ENCODE data around the gene HAUS8. TPM values are rescaled to one million over a fixed set of nuclear protein-coding genes. Genes with fewer than 3 reads are reported as not detected.

HAUS8 gene
- total and polyA plus RNA-seq, 2 of the 4 experiments (the other 2 are of a cell fraction), result 3.4 to 14.2 TPM

- 97% methylated on average over 12 of the region's 15 CpGs; no CpG with 5 or more reads in 1 of the 2 experiments for WGBS, 2 experiments (ENCODE audit: extremely low coverage in 2 of 2, insufficient read length in 1 of 2)
- Histone ChIP-seq H2AFZ (replicated peaks; ENCODE audit: low read length, poor library complexity) (no peak overlapping the region), H3K56ac (ENCODE audit: extremely low read depth, insufficient read depth, low read length) (no peak overlapping the region), H3K9me3 (ENCODE audit: control insufficient read depth, insufficient read depth, low read length) (peaks cover 17% of the 10 kb centered on the region), H2BK5ac (ENCODE audit: low read depth, low read length, poor library complexity, severe bottlenecking) (no peak overlapping the region), H3K18ac (ENCODE audit: low read depth, low read length) (no peak overlapping the region), H3K14ac (replicated peaks; ENCODE audit: low read depth, low read length) (no peak overlapping the region), H2BK120ac (ENCODE audit: low read depth, low read length) (no peak overlapping the region), H3K79me1 (ENCODE audit: low read depth in 1 of 2, low read length in 2 of 2) (peaks cover 1 to 19% of the 10 kb centered on the region in 2 experiments; a peak in 3 of 4 replicates), H3K23ac (ENCODE audit: low read depth, low read length) (no peak overlapping the region), H4K20me1 (ENCODE audit: insufficient read depth, low read length) (no peaks in the 10 kb centered on the region), H2AK5ac (ENCODE audit: low read depth, low read length) (no peak overlapping the region), H3K4me3 (ENCODE audit: insufficient read depth, low read depth, low read length) (no peak overlapping the region), H4K5ac (ENCODE audit: low read depth, low read length) (no peak overlapping the region), H3K27me3 (ENCODE audit: control insufficient read depth, insufficient read depth, low read length) (no peaks in the 10 kb centered on the region), H4K91ac (ENCODE audit: insufficient read depth, low read depth, low read length) (no peak overlapping the region), H3K4me2 (ENCODE audit: low read depth, low read length) (no peak overlapping the region), H3K27ac (ENCODE audit: insufficient read depth, low read length) (no peak overlapping the region), H3K9me1 (ENCODE audit: insufficient read depth, low read length) (no peaks in the 10 kb centered on the region), H3K4ac (ENCODE audit: low read depth, low read length) (no peak overlapping the region), H3K36me3 (ENCODE audit: control insufficient read depth, insufficient read depth, low read length) (peaks cover 33% of the 10 kb centered on the region), H3K4me1 (ENCODE audit: control insufficient read depth, insufficient read depth, low read length) (no peaks in the 10 kb centered on the region), H2BK15ac (ENCODE audit: low read depth, low read length) (no peak overlapping the region), H3K9ac (ENCODE audit: low read depth, low read length) (no peak overlapping the region), H2BK20ac (ENCODE audit: low read depth, low read length) (no peak overlapping the region), H4K8ac (ENCODE audit: low read depth in 2 of 2, low read length in 2 of 2) (no peak overlapping the region), H2AK9ac (replicated peaks; ENCODE audit: low read depth, low read length, poor library complexity) (no peak overlapping the region)
- intact Hi-C loops (cut with micrococcal nuclease) (no loop called here), dilution Hi-C loops (cut with HindIII; ENCODE audit: low sequenced_read_pairs, unreplicated experiment) (no loop called here), in situ Hi-C loops (cut with MboI; ENCODE audit: low sequenced_read_pairs) (no loop called here)
- DNase-seq (no peak), ATAC-seq (ENCODE audit: low read depth) (no peak)
- POLR2A ChIA-PET (ENCODE audit: unreplicated experiment), result no interaction called here
- no TSS peak for BruUV-seq (replicated peaks)
- CTCF ChIA-PET, result interaction anchor here (1.0 kb wide), 1 partner anchor 341 kb away, joined by 4 read pairs; no protein-coding TSS in a partner anchor
- TF ChIP-seq NFE2L2 (IDR thresholded peaks at IDR 0.05; ENCODE audit: low read depth, low read length) (no peak), MAFK (IDR thresholded peaks at IDR 0.05; ENCODE audit: low read depth, low read length) (no peak), RAD21 (IDR thresholded peaks at IDR 0.05; ENCODE audit: low read length) (no peak), RCOR1 (IDR thresholded peaks at IDR 0.05; ENCODE audit: insufficient replicate concordance, low read length) (no peak), CEBPB (IDR thresholded peaks at IDR 0.05; ENCODE audit: low read depth, low read length) (no peak)
Observed at GRCh38 chr19:17055636-17056035, 19.6 kb downstream of the HAUS8 start.
